AG04449 (cell line): Measurements from ENCODE around the gene TSPAN16.
"Not testable (repeated sequence)": the region's sequence is repeated elsewhere in the genome, so short reads cannot be mapped to it uniquely, and the experiment has no call there.

Experiments used
- CTCF ChIA-PET: fragments of 350-600 bp; formaldehyde crosslinking; extraction: SDS; loops from one replicate; lab custom pipeline; 2021; ENCODE audit warnings: antibody characterized with exemption; lab: Yijun Ruan, JAX
- POLR2A ChIA-PET: fragments of 400-600, 350-600 bp; formaldehyde crosslinking; extraction: SDS; loops from one replicate; lab custom pipeline; 2020; ENCODE audit warnings: antibody characterized with exemption, inconsistent platforms; lab: Yijun Ruan, JAX
- DNase-seq: peaks from one replicate; pipeline ENCODE4 v3.0.0-alpha.2; 2010; ENCODE audit warnings: low read depth, low spot score
- H3K4me3 ChIP-seq: 2 replicates; pipeline ENCODE4 v1.5.1; 2011; ENCODE audit warnings: low read depth, mild to moderate bottlenecking, control low read depth, low read length
- TF ChIP-seq, protein P1 (sequence below): IDR thresholded peaks from one replicate; pipeline ENCODE4 v1.5.1; 2011; ENCODE audit warnings: mild to moderate bottlenecking, moderate library complexity, low read length, control low read depth, inconsistent platforms; ENCODE audit not compliant: insufficient read depth; ENCODE audit errors: missing control alignments

TSPAN16 gene

DNA sequence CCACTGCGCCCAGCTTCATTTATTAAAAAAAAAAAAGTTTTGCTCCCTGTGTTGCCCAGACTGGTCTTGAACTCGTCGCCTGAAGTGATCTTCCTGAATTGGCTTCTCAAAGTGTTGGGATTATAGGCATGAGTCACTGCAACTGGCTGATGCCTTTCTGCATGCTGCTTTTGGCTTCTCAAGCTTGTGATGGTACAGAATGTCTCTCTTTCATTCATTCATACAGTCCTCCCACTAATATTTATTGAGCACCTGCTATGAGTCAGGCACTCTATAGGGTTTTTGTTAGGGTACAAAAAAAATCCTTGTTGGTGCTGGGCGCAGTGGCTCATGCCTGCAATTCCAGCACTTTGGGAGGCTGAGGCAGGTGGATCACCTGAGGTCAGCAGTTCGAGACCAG is 9.0 kb downstream of the TSPAN16 start:
- DNase-seq = no peak
- H3K4me3 ChIP-seq = no peak overlapping the region
- TF ChIP-seq, protein P1, sequence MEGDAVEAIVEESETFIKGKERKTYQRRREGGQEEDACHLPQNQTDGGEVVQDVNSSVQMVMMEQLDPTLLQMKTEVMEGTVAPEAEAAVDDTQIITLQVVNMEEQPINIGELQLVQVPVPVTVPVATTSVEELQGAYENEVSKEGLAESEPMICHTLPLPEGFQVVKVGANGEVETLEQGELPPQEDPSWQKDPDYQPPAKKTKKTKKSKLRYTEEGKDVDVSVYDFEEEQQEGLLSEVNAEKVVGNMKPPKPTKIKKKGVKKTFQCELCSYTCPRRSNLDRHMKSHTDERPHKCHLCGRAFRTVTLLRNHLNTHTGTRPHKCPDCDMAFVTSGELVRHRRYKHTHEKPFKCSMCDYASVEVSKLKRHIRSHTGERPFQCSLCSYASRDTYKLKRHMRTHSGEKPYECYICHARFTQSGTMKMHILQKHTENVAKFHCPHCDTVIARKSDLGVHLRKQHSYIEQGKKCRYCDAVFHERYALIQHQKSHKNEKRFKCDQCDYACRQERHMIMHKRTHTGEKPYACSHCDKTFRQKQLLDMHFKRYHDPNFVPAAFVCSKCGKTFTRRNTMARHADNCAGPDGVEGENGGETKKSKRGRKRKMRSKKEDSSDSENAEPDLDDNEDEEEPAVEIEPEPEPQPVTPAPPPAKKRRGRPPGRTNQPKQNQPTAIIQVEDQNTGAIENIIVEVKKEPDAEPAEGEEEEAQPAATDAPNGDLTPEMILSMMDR = no peak
- CTCF ChIA-PET = interaction anchor here (1.2 to 2.1 kb wide), 2 partner anchors 8 to 11 kb away, joined by 4 to 7 read pairs; no protein-coding TSS in a partner anchor
- POLR2A ChIA-PET = interaction anchor here (1.1 kb wide), 1 partner anchor 138 kb away, joined by 3 read pairs; no protein-coding TSS in a partner anchor

DNA sequence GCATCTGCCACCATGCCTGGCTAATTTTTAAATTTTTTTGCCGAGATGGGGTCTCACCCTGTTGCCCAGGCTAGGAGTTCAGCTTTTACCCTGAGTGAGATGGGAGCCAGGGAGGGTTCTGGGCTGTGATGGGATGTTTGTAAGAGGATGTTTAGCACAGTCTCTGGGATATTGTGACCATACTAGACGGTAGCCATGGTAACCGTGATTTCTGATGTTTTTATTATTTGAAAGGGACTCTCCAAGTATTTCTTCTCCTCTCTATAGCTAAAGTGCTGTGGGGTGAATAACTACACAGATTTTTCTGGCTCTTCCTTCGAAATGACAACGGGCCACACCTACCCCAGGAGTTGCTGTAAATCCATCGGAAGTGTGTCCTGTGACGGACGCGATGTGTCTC is 10.4 kb downstream of the TSPAN16 start:
- no peak for DNase-seq
- POLR2A ChIA-PET = no interaction called here
- no peak overlapping the region for H3K4me3 ChIP-seq
- TF ChIP-seq, protein P1 = no peak
- CTCF ChIA-PET = interaction anchor here (1.0 to 1.3 kb wide), 4 partner anchors 10 to 27 kb away, joined by 3 to 4 read pairs (median 3); no protein-coding TSS in a partner anchor

DNA sequence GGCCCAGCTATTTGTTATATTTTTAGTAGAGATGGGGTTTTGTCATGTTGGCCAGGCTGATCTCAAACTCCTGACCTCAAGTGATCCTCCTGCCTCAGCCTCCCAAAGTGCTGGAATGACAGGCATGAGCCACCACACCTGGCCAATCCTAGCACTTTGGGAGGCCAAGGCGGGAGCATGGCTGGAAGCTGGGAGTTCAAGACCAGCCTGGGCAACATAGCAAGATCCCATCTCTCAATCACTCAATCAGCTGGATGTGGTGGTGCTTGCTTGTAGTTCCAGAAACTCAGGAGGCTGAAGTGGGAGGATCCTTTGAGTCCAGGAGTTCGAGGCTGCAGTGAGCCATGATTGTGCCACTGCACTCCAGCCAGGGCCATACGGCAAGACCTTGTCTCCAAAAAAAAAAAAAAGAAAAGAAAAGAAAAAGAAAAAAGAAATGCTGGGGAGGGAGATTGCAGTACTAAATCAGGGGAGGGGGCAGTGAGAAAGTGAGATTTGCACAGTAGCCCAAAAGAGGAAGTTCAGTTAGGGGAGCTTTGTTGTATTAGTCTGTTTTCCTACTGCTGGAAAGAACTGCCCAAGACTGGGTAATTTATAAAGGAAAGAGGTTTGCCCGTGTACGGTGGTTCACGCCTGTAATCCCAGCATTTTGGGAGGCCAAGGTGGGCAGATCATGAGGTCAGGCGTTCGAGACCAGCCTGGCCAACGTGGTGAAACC is 24.5 kb downstream of the TSPAN16 start:
- CTCF ChIA-PET = interaction anchor here (1.0 to 1.6 kb wide), 3 partner anchors 13 to 162 kb away, joined by 3 to 5 read pairs (median 4); no protein-coding TSS in a partner anchor
- POLR2A ChIA-PET, DNase-seq, H3K4me3 ChIP-seq: not testable (repeated sequence)

DNA sequence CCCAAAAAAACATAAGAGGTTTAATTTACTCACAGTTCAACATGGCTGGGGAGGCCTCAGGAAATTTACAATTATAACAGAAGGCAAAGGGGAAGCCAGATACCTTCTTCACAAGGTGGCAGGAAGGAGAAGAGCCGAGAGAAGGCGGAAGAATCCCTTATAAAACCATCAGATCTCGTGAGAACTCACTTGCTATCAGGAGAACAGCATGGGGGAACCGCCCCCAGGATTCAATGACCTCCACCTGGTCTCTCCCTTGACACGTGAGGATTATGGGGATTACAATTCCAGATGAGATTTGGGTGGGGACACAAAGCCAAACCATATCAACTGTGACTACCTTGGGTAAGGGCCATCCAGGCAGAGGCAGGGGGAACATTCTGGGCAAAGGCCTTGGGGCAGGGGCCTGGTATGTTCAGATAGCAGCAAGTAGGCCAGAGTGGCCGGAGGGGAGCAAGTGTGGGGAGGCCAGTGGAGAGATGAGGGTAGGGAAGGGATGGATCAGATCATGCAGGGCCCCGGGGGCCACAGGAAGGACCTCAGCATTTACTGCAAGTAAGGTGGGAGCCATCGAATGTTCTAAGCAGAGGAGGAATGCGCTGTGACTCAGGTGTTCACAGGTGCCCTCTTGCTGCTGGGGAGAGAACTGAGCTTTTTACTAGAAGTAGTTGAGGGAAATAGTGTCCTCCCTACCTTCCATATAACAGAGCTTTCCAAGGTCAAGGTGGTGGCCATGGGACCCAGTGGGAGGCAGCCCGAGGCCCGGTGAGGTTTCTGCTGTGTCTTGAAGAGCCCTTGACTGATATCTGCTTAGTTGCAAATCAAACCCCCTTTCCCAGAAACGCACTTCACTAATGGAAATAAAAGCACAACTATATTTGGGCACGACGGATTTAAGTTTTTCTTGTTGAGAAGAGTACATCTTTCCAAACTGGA is 25.5 kb downstream of the TSPAN16 start:
- ChIA-PET POLR2A (no interaction called here), CTCF (interaction anchor here (1.3 to 1.9 kb wide), 3 partner anchors 25 to 196 kb away, joined by 3 to 7 read pairs (median 6); partner anchors contain the start of gene TSPAN16)
- no peak overlapping the region for H3K4me3 ChIP-seq
- DNase-seq = no peak
- TF ChIP-seq, protein P1 = no peak

DNA sequence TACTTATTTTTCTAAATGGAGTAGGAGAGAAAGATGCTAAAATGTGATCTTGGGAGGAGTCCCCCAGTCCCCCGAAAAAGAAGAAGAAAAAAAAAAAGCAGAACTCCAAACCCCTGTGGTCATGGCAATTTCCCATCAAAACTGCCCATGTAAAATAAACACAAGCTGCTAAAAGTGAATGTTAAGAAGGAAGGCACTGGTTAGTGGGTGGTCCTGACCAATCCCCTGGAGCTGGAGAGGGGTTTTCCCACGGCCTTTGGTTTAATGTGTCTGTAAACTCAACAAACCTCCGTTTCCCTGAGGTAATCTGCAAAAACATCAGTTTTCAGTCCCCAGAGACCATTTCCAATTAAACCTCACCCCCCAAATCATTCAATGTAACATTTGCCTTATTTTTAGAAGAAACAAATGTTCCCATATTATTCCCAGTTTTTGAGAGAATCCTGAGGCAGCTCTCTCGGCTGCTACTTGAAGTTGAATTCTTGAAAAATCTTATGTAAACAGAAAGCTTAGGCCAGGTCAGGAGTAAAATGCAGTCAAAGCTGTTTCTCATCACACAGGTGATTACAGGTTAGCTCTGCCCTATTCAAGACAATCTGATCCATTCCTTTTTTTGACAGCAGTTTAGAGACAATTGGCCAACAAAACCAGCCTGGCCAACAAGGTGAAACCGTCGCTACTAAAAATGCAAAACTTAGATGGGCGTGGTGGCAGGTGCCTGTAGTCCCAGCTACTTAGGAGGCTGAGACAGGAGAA is 26.5 kb downstream of the TSPAN16 start:
- no peak for DNase-seq
- ChIA-PET CTCF (interaction anchor here (1.2 to 2.2 kb wide), 5 partner anchors 15 to 197 kb away, joined by 3 to 9 read pairs (median 6); partner anchors contain the start of gene TSPAN16), POLR2A (no interaction called here)
- TF ChIP-seq, protein P1 = no peak
- no peak overlapping the region for H3K4me3 ChIP-seq

DNA sequence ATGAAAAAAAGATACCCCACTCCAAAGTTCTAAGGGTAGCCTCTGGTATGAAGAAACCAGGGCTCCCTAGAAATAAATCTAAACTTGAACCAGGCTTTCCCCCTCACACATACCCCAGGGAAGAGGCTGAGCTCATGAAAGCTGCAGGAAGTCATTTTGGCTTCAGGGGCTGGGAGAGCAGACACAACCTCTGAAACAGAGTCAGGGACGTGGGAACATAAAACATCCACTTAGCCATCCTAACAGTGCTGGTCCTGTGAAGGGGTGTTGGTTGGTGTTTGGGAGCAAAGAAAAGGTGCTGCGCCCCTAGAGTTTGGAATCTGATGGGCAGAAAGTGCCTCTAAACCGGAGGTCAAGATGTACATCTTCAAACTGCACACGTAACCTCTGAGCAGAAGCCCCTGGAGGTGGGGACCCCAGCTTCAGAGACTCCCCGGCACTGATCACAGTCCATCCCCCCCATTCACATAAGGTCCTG is 27.7 kb downstream of the TSPAN16 start:
- no peak for DNase-seq
- ChIA-PET CTCF (interaction anchor here (1.2 to 2.2 kb wide), 5 partner anchors 17 to 159 kb away, joined by 3 to 9 read pairs (median 3); partner anchors contain the start of gene TSPAN16), POLR2A (interaction anchor here (0.6 kb wide), 1 partner anchor 232 kb away, joined by 3 read pairs; no protein-coding TSS in a partner anchor)
- H3K4me3 ChIP-seq = no peak overlapping the region; the same call in 1 of the 2 replicates
- TF ChIP-seq, protein P1 = no peak
